ENCODE data around the gene FAM222A.

Gene FAM222A

DNA sequence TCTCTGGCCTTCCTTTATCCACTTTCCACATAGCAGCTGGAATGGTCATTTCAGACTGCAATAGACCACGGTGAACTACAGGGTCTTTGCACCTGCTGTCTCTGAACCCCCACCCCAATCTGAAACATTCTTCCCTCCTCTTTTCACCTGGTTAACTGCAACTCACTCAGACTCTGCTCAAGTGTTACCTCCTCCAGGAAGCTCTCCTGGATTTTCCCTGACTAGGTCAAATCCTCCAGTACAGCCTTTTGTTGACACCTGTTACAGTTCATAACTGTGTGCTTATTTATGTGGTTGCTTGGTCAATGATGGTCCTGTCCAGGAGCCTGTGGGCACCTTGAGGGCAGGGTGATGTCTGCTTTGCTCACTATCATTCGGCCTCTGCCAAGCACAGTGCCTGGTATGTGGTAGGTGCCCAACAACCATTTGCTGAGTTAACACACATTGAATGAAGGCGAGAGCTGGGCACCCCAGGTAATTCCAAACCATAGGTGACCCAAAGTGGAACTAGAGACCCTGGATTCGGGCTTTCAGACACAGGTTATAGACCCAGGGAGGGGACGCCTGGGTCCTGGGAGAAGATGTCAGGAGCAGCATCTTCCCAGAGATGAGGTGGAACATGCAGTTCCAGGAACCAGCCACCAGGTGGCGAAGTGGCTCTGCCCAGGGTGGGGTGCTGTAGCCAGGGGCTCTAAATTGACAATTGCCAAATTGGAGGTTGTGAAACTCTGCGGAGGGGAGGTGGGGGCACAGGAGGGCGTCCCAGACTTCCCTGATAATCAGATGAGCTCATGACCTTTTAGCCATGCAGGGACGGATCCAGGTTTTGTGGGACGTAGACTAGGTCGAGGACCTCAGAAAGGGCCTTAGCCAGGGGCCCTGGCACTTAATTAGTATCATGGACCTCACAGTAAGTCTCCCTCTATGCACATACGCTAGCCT, 91.5 kb downstream of the FAM222A start (continued):
- TF ChIP-seq, protein P1, sequence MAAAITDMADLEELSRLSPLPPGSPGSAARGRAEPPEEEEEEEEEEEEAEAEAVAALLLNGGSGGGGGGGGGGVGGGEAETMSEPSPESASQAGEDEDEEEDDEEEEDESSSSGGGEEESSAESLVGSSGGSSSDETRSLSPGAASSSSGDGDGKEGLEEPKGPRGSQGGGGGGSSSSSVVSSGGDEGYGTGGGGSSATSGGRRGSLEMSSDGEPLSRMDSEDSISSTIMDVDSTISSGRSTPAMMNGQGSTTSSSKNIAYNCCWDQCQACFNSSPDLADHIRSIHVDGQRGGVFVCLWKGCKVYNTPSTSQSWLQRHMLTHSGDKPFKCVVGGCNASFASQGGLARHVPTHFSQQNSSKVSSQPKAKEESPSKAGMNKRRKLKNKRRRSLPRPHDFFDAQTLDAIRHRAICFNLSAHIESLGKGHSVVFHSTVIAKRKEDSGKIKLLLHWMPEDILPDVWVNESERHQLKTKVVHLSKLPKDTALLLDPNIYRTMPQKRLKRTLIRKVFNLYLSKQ (tag by site-specific recombination; IDR thresholded peaks at IDR 0.05; ENCODE audit: borderline replicate concordance): no peak
- TF ChIP-seq, protein P2, sequence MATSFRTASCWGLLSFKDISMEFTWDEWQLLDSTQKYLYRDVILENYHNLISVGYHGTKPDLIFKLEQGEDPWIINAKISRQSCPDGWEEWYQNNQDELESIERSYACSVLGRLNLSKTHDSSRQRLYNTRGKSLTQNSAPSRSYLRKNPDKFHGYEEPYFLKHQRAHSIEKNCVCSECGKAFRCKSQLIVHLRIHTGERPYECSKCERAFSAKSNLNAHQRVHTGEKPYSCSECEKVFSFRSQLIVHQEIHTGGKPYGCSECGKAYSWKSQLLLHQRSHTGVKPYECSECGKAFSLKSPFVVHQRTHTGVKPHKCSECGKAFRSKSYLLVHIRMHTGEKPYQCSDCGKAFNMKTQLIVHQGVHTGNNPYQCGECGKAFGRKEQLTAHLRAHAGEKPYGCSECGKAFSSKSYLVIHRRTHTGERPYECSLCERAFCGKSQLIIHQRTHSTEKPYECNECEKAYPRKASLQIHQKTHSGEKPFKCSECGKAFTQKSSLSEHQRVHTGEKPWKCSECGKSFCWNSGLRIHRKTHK (tag by site-specific recombination; IDR thresholded peaks at IDR 0.05): no peak
- no peak for TF ChIP-seq ZNF791 (tag by site-specific recombination; IDR thresholded peaks at IDR 0.05)
- TF ChIP-seq, protein P3, sequence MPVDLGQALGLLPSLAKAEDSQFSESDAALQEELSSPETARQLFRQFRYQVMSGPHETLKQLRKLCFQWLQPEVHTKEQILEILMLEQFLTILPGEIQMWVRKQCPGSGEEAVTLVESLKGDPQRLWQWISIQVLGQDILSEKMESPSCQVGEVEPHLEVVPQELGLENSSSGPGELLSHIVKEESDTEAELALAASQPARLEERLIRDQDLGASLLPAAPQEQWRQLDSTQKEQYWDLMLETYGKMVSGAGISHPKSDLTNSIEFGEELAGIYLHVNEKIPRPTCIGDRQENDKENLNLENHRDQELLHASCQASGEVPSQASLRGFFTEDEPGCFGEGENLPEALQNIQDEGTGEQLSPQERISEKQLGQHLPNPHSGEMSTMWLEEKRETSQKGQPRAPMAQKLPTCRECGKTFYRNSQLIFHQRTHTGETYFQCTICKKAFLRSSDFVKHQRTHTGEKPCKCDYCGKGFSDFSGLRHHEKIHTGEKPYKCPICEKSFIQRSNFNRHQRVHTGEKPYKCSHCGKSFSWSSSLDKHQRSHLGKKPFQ (tag by site-specific recombination; IDR thresholded peaks at IDR 0.05): no peak
- TF ChIP-seq, protein P4, sequence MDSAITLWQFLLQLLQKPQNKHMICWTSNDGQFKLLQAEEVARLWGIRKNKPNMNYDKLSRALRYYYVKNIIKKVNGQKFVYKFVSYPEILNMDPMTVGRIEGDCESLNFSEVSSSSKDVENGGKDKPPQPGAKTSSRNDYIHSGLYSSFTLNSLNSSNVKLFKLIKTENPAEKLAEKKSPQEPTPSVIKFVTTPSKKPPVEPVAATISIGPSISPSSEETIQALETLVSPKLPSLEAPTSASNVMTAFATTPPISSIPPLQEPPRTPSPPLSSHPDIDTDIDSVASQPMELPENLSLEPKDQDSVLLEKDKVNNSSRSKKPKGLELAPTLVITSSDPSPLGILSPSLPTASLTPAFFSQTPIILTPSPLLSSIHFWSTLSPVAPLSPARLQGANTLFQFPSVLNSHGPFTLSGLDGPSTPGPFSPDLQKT (IDR thresholded peaks at IDR 0.05; ENCODE audit: borderline replicate concordance, low read depth, low read length): no peak
- no peak for TF ChIP-seq MYNN (tag by site-specific recombination; IDR thresholded peaks at IDR 0.05; ENCODE audit: borderline replicate concordance)
- peak; percentile 74 for TF ChIP-seq ZNF335 (tag by site-specific recombination; conservative IDR thresholded peaks at IDR 0.05)
- no peak for TF ChIP-seq ZNF768 (tag by site-specific recombination; IDR thresholded peaks at IDR 0.05)
- TF ChIP-seq ZNF19 (tag by site-specific recombination; IDR thresholded peaks at IDR 0.05; ENCODE audit: low read depth): no peak
- TF ChIP-seq OSR2 (tag by site-specific recombination; IDR thresholded peaks at IDR 0.05): no peak
- peak; percentile 34; the same call in 1 of the 2 replicates for TF ChIP-seq ZBTB48 (tag by site-specific recombination; IDR thresholded peaks at IDR 0.05)
- TF ChIP-seq ZNF239 (tag by site-specific recombination; IDR thresholded peaks at IDR 0.05): no peak
- TF ChIP-seq, protein P5, sequence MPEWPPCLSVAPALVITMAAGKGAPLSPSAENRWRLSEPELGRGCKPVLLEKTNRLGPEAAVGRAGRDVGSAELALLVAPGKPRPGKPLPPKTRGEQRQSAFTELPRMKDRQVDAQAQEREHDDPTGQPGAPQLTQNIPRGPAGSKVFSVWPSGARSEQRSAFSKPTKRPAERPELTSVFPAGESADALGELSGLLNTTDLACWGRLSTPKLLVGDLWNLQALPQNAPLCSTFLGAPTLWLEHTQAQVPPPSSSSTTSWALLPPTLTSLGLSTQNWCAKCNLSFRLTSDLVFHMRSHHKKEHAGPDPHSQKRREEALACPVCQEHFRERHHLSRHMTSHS (tag by site-specific recombination; IDR thresholded peaks at IDR 0.05): no peak
- TF ChIP-seq ZNF843 (tag by site-specific recombination; IDR thresholded peaks at IDR 0.05): no peak
- no peak for TF ChIP-seq ZNF266 (tag by site-specific recombination; IDR thresholded peaks at IDR 0.05; ENCODE audit: low read depth)
- TF ChIP-seq RBAK (tag by site-specific recombination; IDR thresholded peaks at IDR 0.05): no peak
- TF ChIP-seq, protein P6, sequence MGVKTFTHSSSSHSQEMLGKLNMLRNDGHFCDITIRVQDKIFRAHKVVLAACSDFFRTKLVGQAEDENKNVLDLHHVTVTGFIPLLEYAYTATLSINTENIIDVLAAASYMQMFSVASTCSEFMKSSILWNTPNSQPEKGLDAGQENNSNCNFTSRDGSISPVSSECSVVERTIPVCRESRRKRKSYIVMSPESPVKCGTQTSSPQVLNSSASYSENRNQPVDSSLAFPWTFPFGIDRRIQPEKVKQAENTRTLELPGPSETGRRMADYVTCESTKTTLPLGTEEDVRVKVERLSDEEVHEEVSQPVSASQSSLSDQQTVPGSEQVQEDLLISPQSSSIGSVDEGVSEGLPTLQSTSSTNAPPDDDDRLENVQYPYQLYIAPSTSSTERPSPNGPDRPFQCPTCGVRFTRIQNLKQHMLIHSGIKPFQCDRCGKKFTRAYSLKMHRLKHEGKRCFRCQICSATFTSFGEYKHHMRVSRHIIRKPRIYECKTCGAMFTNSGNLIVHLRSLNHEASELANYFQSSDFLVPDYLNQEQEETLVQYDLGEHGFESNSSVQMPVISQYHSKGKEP (tag by site-specific recombination; IDR thresholded peaks at IDR 0.05): no peak
- TF ChIP-seq SCRT1 (tag by site-specific recombination; IDR thresholded peaks at IDR 0.05; ENCODE audit: borderline replicate concordance): no peak
- TF ChIP-seq, protein P7, sequence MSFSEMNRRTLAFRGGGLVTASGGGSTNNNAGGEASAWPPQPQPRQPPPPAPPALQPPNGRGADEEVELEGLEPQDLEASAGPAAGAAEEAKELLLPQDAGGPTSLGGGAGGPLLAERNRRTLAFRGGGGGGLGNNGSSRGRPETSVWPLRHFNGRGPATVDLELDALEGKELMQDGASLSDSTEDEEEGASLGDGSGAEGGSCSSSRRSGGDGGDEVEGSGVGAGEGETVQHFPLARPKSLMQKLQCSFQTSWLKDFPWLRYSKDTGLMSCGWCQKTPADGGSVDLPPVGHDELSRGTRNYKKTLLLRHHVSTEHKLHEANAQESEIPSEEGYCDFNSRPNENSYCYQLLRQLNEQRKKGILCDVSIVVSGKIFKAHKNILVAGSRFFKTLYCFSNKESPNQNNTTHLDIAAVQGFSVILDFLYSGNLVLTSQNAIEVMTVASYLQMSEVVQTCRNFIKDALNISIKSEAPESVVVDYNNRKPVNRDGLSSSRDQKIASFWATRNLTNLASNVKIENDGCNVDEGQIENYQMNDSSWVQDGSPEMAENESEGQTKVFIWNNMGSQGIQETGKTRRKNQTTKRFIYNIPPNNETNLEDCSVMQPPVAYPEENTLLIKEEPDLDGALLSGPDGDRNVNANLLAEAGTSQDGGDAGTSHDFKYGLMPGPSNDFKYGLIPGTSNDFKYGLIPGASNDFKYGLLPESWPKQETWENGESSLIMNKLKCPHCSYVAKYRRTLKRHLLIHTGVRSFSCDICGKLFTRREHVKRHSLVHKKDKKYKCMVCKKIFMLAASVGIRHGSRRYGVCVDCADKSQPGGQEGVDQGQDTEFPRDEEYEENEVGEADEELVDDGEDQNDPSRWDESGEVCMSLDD (tag by site-specific recombination; IDR thresholded peaks at IDR 0.05): 0 out of 2 replicates have a peak, but pooled peaks have one; percentile 35
- no peak for TF ChIP-seq ZBTB17 (tag by site-specific recombination; IDR thresholded peaks at IDR 0.05)
- TF ChIP-seq, protein P8, sequence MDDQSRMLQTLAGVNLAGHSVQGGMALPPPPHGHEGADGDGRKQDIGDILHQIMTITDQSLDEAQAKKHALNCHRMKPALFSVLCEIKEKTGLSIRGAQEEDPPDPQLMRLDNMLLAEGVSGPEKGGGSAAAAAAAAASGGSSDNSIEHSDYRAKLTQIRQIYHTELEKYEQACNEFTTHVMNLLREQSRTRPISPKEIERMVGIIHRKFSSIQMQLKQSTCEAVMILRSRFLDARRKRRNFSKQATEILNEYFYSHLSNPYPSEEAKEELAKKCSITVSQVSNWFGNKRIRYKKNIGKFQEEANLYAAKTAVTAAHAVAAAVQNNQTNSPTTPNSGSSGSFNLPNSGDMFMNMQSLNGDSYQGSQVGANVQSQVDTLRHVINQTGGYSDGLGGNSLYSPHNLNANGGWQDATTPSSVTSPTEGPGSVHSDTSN (CRISPR knock-in tag; IDR thresholded peaks at IDR 0.05): no peak
- peak; percentile 39; the same call in 1 of the 2 replicates for TF ChIP-seq KLF8 (tag by site-specific recombination; IDR thresholded peaks at IDR 0.05)
- TF ChIP-seq, protein P9, sequence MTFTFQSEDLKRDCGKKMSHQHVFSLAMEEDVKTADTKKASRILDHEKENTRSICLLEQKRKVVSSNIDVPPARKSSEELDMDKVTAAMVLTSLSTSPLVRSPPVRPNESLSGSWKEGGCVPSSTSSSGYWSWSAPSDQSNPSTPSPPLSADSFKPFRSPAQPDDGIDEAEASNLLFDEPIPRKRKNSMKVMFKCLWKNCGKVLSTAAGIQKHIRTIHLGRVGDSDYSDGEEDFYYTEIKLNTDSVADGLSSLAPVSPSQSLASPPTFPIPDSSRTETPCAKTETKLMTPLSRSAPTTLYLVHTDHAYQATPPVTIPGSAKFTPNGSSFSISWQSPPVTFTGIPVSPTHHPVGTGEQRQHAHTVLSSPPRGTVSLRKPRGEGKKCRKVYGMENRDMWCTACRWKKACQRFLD (tag by site-specific recombination; IDR thresholded peaks at IDR 0.05): no peak
- TF ChIP-seq ZNF654 (tag by site-specific recombination; IDR thresholded peaks at IDR 0.05; ENCODE audit: low read depth): peak; percentile 79
- TF ChIP-seq SCRT2 (tag by site-specific recombination; IDR thresholded peaks at IDR 0.05): peak; percentile 44; the same call in 1 of the 2 replicates

All from HEK293 (cell line).